HG02885 (cell line): Measurements from ENCODE around the gene NUBP1.
"Not testable (repeated sequence)": the region's sequence is repeated elsewhere in the genome, so short reads cannot be mapped to it uniquely, and the experiment has no call there.

Experiments
- ATAC-seq: cut with Tn5 transposase; IDR thresholded peaks from one replicate; pipeline ENCODE4 v1.9.1; 2021; ENCODE audit warnings: mild to moderate bottlenecking; ENCODE audit not compliant: unreplicated experiment, poor library complexity

Gene NUBP1

GRCh38 chr16:10750793-10751192 lies 7.2 kb downstream of the NUBP1 start:
- no peak for ATAC-seq

- no peak for ATAC-seq
These were observed 7.7 kb downstream of the NUBP1 start for GRCh38 chr16:10751291-10751697.

- peak; percentile 63 for ATAC-seq
These were observed 9.3 kb downstream of the NUBP1 start for GRCh38 chr16:10752843-10753523.

- no peak for ATAC-seq
These were observed 10.0 kb downstream of the NUBP1 start for GRCh38 chr16:10753670-10754069.

DNA sequence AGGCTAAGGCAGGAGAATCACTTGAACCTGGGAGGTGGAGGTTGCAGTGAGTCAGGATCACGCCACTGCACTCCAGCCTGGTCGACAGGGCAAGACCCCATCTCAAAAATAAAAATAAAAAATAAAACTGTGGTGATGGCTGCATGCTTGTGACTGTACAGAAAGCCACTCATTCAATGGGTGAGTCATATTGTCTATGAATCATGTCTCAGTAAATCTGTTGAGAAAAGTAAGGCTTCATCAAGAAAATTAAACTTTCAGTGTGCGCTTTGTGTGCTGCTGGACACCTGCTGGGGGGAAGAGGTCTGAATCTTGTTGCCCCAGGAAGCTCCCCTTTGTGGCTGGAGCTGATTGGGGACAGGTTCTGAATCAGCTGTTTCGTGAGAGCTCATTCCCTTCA lies 11.3 kb downstream of the NUBP1 start:
- ATAC-seq, result no peak

- no peak for ATAC-seq
These were observed 12.9 kb downstream of the NUBP1 start for GRCh38 chr16:10756574-10756973.

DNA sequence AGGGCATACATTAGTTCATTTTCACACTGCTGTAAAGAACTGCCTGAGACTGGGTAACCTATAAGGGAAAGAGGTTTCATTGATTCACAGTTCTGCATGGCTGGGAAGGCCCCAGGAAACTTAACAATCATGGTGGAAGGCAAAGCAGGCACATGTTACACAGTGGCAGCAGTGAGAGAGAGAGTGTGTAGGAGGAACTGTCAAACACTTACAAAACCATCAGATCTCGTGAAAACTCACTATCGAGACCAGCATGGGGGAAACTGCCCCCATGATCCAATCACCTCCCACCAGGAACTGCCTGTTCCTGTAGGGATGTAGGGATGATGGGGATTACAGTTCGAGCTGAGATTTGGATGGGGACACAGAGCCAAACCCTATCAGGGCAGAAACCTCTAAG lies 17.2 kb downstream of the NUBP1 start:
- no peak for ATAC-seq

DNA sequence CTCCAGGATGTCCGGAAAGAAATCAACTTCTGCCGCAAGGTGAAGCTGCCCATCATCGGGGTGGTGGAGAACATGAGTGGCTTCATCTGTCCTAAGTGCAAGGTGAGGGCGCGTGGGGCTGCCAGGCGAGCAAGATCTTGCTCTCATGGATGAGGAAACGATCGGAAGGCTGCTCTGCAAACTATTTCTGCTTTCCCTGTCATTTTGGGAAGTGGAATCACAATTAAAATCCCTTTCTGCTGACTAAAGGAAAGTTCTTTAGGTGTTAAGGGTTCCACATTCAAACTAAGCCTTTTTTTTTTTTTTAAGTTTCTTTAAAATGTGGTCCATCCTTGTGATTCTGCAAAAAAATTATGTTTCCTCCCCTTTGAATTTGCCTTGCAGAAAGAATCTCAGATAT lies 17.7 kb downstream of the NUBP1 start:
- ATAC-seq, result no peak

DNA sequence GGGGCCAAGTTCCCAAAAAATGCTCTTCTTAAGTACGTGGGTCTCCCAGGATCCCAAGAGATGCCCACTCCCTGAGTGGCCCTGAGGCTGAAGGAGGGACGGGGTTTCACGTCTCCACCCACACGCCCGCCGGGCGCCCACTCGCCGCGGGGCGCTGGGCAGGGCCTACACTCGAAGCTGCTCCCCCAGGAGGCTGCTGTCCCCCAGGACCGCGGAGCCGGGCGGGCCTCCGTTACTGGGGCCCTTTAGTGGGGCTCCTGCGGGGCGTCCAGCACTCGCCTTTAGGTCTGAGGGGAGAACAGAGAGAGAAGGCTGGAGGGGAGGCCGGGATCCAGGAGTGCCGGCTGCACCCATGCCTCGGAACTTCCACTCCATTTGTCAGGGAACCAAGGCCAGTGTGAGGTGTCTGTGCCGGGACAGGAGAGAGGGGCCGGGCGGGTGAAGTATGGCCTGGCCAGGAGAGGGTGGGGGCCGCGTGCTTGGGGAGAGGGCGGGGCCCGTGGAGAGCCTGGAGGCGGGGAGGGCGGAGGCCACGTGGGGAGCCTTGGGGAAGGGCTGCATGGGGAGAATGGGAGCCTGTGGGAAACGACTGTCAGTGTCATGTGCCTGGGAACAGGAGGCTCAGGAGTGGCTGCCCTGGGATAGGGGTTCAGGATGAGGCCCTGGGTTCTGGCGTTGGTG lies 18.8 kb downstream of the NUBP1 start:
- ATAC-seq, result no peak

GRCh38 chr16:10763456-10763855 lies 19.8 kb downstream of the NUBP1 start:
- ATAC-seq, result no peak

- peak; percentile 40 for ATAC-seq
These were observed 22.1 kb downstream of the NUBP1 start for GRCh38 chr16:10765772-10766171.

GRCh38 chr16:10767127-10767526 lies 23.5 kb downstream of the NUBP1 start:
- ATAC-seq, result no peak

- no peak for ATAC-seq
These were observed 25.7 kb downstream of the NUBP1 start for GRCh38 chr16:10769381-10769780.

- no peak for ATAC-seq
These were observed 27.3 kb downstream of the NUBP1 start for GRCh38 chr16:10770907-10771306.

- peak; percentile 75 for ATAC-seq
These were observed 32.6 kb downstream of the NUBP1 start for GRCh38 chr16:10776280-10776679.

GRCh38 chr16:10776923-10777322 lies 33.3 kb downstream of the NUBP1 start:
- ATAC-seq, result not testable (repeated sequence)

DNA sequence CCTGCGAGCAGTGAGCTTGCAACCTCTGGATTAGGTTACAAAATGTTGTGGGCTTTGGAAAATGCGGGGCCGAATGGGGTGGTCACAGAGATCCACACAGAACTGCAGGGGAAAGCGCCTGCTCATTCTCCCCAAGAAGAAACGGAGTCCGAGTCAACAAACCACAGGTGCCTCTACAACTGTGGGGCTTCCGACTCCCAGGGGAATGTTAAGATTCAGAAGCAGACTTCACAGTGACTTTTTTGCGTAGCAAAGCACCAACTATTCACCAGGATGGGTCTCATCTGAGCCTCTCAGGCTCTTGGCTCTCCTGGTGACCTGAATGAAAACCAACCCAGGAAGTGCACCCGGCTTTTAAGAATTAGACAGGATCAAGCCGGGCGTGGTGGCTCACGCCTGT lies 33.7 kb downstream of the NUBP1 start:
- ATAC-seq, result no peak

GRCh38 chr16:10779908-10780307 lies 36.3 kb downstream of the NUBP1 start:
- ATAC-seq, result not testable (repeated sequence)

GRCh38 chr16:10780628-10781027 lies 37.0 kb downstream of the NUBP1 start:
- no peak for ATAC-seq

DNA sequence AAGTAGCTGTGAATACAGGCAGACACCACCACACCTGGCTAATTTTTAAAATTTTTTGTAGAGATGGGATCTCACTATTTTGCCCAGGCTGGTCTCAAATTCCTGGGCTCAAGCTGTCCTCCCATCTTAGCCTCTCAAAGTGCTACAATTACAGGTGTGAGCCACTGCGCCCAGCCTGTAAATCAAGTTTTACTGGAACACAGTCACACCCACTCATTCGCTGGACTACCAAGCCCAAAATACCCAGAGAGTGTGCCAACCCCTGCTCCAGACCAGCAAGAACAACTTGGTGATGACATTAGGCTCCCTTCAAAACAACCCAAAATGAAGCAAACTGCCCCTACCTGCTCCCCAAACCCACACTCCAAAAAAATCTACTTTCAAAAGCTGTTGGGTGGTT lies 39.0 kb downstream of the NUBP1 start:
- ATAC-seq, result no peak

GRCh38 chr16:10787304-10787703 lies 43.7 kb downstream of the NUBP1 start:
- no peak for ATAC-seq

DNA sequence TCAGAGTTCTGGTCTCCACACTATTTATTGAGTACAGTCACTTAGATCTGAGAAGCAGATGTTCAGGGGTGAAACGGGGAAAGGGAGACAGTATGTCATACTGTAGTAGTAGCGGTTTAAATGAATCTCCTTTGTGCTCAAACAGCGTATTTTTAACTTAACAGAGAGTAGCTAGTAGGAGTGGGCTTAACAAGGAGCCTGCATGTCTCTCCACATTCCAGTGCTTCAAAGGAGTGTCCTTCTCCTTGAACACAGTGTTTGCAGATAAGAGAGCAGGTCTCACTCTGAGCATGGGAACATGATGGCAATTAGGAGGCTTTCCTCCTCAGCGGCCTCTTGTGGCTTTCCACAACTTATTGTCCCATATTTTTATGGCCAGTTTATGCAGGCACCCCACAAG lies 45.0 kb downstream of the NUBP1 start:
- ATAC-seq, result not testable (repeated sequence)
